Panc1 (cell line): Measurements from ENCODE around the gene CHID1. TPM values are rescaled to one million over a fixed set of nuclear protein-coding genes. Genes with fewer than 3 reads are reported as not detected.

Experiments
- ATAC-seq: fragments of 200-7000 bp; cut with Tn5 transposase; 2 replicates; pipeline ENCODE4 v1.9.1; 2020; ENCODE audit warnings: mild to moderate bottlenecking, moderate library complexity
- BruUV-seq: library from RNA; stranded (reverse); fragments of 400-500 nt; replicated peaks from 2 replicates; lab custom pipeline; 2021; lab: Mats Ljungman, UMichigan
- CTCF ChIA-PET: fragments of 300-600 bp; sonication (Branson Sonifier 250); formaldehyde crosslinking; loops from one replicate; lab custom pipeline; 2022; ENCODE audit warnings: antibody characterized with exemption; lab: Charles Lee
- POLR2A ChIA-PET: fragments of 300-600 bp; sonication (Branson Sonifier 250); formaldehyde crosslinking; loops from one replicate; lab custom pipeline; 2022; ENCODE audit warnings: antibody characterized with exemption; lab: Charles Lee
- DNase-seq: peaks from one replicate; pipeline ENCODE4 v3.0.0-alpha.2; 2010; ENCODE audit warnings: low read depth, low spot score
- H3K27ac ChIP-seq: 2 replicates; pipeline ENCODE4 v1.5.1; 2011; ENCODE audit warnings: mild to moderate bottlenecking, low read length, inconsistent platforms
- H3K27me3 ChIP-seq: fragments of 200-500 bp; sonication (Bioruptor generic); 2 replicates; pipeline ENCODE4 v1.6.0; 2014; ENCODE audit warnings: low read length, inconsistent platforms; ENCODE audit not compliant: control insufficient read depth, insufficient read depth
- H3K36me3 ChIP-seq: fragments of 200-500 bp; sonication (Bioruptor generic); 2 replicates; pipeline ENCODE4 v1.5.1; 2014; ENCODE audit warnings: inconsistent platforms, mild to moderate bottlenecking, low read length, moderate library complexity; ENCODE audit not compliant: control insufficient read depth, insufficient read depth
- H3K4me1 ChIP-seq: 2 replicates; pipeline ENCODE4 v1.5.1; 2011; ENCODE audit warnings: inconsistent platforms, mild to moderate bottlenecking, low read length, moderate library complexity; ENCODE audit not compliant: control insufficient read depth, insufficient read depth
- H3K4me3 ChIP-seq, 2 experiments: 2 replicates each; pipeline ENCODE4 v1.5.1; 2011 to 2012; ENCODE audit warnings: low read depth in 2 of 2, low read length in 2 of 2, mild to moderate bottlenecking in 2 of 2, inconsistent platforms in 1 of 2, moderate library complexity in 1 of 2
- H3K9me3 ChIP-seq: fragments of 200-500 bp; sonication (Bioruptor generic); 2 replicates; pipeline ENCODE4 v1.5.1; 2014; ENCODE audit warnings: low read depth, mild to moderate bottlenecking, inconsistent platforms, low read length, moderate library complexity; ENCODE audit not compliant: control insufficient read depth, insufficient read depth
- CTCF ChIP-seq: fragments of 450-650 bp; IDR thresholded peaks from 2 replicates; pipeline ENCODE4 v1.5.1; 2017; ENCODE audit warnings: mild to moderate bottlenecking
- POLR2AphosphoS5 ChIP-seq: IDR thresholded peaks from 2 replicates; pipeline ENCODE4 v1.6.1; 2012; ENCODE audit warnings: mild to moderate bottlenecking, low read depth, low read length, moderate library complexity
- SIN3A ChIP-seq: IDR thresholded peaks from 2 replicates; pipeline ENCODE4 v1.6.1; 2012; ENCODE audit warnings: low read depth, mild to moderate bottlenecking, low read length, moderate library complexity, borderline replicate concordance; ENCODE audit not compliant: insufficient read depth
- TCF7L2 ChIP-seq: IDR thresholded peaks from 2 replicates; pipeline ENCODE4 v1.6.1; 2011; ENCODE audit warnings: mild to moderate bottlenecking, low read depth, low read length, inconsistent platforms
- in situ Hi-C: cut with HindIII; loops from 2 replicates; pipeline ENCODE4 v1.10.0; 2016; ENCODE audit warnings: low sequenced_read_pairs, low pct_unique_long_range_greater_than_20kb
- intact Hi-C: fragments of 100-400 bp; cut with micrococcal nuclease; formaldehyde crosslinking; loops from one replicate; pipeline ENCODE4 v1.10.0; 2022; ENCODE audit not compliant: unreplicated experiment
- total RNA-seq: library from RNA; stranded (reverse); gene quantifications from one replicate; pipeline ENCODE4 v1.2.1, GENCODE V29; 2021; ENCODE audit not compliant: unreplicated experiment
- TF ChIP-seq, protein P1 (sequence below), 2 experiments: IDR thresholded peaks; 2 replicates each; pipeline ENCODE4 v1.6.1; 2011 to 2012; ENCODE audit warnings: low read depth in 2 of 2, control low read depth in 1 of 2, low read length in 1 of 2, mild to moderate bottlenecking in 1 of 2, moderate library complexity in 1 of 2; ENCODE audit not compliant: insufficient read depth in 1 of 2

The CHID1 gene
- total RNA-seq, 1 experiment from 2014 or later, result 224 TPM

DNA sequence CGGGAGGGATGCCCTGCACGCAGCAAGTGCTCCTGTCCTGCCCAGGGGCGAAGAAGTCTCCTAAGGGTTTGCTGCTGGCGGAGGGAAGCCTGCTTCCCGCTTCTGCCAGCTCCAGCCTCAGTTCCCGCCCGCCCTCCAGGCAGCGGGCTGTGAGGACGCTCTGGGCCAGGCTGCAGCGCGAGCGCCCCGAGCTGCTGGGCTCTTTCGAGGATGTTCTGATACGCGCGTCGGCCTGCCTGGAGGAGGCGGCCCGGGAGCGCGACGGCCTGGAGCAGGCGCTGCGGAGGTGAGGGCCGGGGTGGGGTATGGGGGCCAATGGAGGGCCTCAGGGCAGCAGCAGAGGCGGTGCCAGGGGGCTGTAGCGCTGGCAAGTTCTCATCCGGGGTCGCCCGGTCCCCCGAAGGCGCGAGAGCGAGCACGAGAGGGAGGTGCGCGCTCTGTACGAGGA lies 80.7 kb downstream of the CHID1 start:
- ChIA-PET POLR2A (interaction anchor here (2.5 kb wide), 1 partner anchor 14 kb away, joined by 8 read pairs; no protein-coding TSS in a partner anchor), CTCF (interaction anchor here (0.8 kb wide), 1 partner anchor 8 kb away, joined by 4 read pairs; no protein-coding TSS in a partner anchor)
- DNase-seq (no peak), ATAC-seq (peak; percentile 0; the same call in 1 of the 2 replicates)
- H3K9me3 ChIP-seq, result no peaks in the 10 kb centered on the region
- H3K4me3 ChIP-seq, result peak overlapping the region; percentile 78 to 82
- no TSS peak for BruUV-seq
- H3K27me3 ChIP-seq, result no peaks in the 10 kb centered on the region
- H3K4me1 ChIP-seq, result peaks cover 58% of the 10 kb centered on the region
- H3K27ac ChIP-seq, result peak overlapping the region; percentile 92
- no peaks in the 10 kb centered on the region for H3K36me3 ChIP-seq
- TF ChIP-seq POLR2AphosphoS5 (peak; percentile 81), SIN3A (no peak), CTCF (no peak), TCF7L2 (no peak)
- intact Hi-C loops (no loop called here), in situ Hi-C loops (no loop called here)

GRCh38 chr11:829176-829846 lies 81.3 kb downstream of the CHID1 start:
- intact Hi-C loops (no loop called here), in situ Hi-C loops (no loop called here)
- POLR2A ChIA-PET, result interaction anchor here (1.9 to 2.5 kb wide), 2 partner anchors 10 to 13 kb away, joined by 8 to 11 read pairs; partner anchors contain the start of gene PNPLA2
- DNase-seq, result no peak
- ATAC-seq, result peak; percentile 7; the same call in 1 of the 2 replicates
- TF ChIP-seq, protein P1, sequence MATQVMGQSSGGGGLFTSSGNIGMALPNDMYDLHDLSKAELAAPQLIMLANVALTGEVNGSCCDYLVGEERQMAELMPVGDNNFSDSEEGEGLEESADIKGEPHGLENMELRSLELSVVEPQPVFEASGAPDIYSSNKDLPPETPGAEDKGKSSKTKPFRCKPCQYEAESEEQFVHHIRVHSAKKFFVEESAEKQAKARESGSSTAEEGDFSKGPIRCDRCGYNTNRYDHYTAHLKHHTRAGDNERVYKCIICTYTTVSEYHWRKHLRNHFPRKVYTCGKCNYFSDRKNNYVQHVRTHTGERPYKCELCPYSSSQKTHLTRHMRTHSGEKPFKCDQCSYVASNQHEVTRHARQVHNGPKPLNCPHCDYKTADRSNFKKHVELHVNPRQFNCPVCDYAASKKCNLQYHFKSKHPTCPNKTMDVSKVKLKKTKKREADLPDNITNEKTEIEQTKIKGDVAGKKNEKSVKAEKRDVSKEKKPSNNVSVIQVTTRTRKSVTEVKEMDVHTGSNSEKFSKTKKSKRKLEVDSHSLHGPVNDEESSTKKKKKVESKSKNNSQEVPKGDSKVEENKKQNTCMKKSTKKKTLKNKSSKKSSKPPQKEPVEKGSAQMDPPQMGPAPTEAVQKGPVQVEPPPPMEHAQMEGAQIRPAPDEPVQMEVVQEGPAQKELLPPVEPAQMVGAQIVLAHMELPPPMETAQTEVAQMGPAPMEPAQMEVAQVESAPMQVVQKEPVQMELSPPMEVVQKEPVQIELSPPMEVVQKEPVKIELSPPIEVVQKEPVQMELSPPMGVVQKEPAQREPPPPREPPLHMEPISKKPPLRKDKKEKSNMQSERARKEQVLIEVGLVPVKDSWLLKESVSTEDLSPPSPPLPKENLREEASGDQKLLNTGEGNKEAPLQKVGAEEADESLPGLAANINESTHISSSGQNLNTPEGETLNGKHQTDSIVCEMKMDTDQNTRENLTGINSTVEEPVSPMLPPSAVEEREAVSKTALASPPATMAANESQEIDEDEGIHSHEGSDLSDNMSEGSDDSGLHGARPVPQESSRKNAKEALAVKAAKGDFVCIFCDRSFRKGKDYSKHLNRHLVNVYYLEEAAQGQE (IDR thresholded peaks at IDR 0.05; ENCODE audit: insufficient read depth in 1 of 2, low read depth in 2 of 2, low read length in 1 of 2), result no peak
- TF ChIP-seq TCF7L2 (no peak), SIN3A (0 out of 2 replicates have a peak, but pooled peaks have one; percentile 48), CTCF (no peak)
- peak overlapping the region; percentile 78 to 82 for H3K4me3 ChIP-seq
- no TSS peak for BruUV-seq
- no peaks in the 10 kb centered on the region for H3K27me3 ChIP-seq
- CTCF ChIA-PET, result interaction anchor here (0.8 kb wide), 1 partner anchor 8 kb away, joined by 4 read pairs; no protein-coding TSS in a partner anchor
- H3K36me3 ChIP-seq, result no peaks in the 10 kb centered on the region
- peaks cover 58% of the 10 kb centered on the region for H3K4me1 ChIP-seq
- no peaks in the 10 kb centered on the region for H3K9me3 ChIP-seq
- peak overlapping the region; percentile 92 for H3K27ac ChIP-seq
